HCT116 (cell line): ENCODE measurements around the gene ANKRD63. TPM values are rescaled to one million over a fixed set of nuclear protein-coding genes. Genes with fewer than 3 reads are reported as not detected.

Experiments
- ATAC-seq: fragments of 200-7000 bp; cut with Tn5 transposase; 2 replicates; pipeline ENCODE4 v1.9.1; 2020; ENCODE audit warnings: mild to moderate bottlenecking, moderate library complexity
- BruUV-seq: library from RNA; stranded (reverse); fragments of 400-500 nt; replicated peaks from 2 replicates; lab custom pipeline; 2021; lab: Mats Ljungman, UMichigan
- CTCF ChIA-PET: fragments of 300-600 bp; sonication (Branson Sonifier 250); formaldehyde crosslinking; loops from one replicate; lab custom pipeline; 2021; ENCODE audit warnings: antibody characterized with exemption; lab: Charles Lee
- POLR2A ChIA-PET: fragments of 300-600, 350-600 bp; sonication (Branson Sonifier 250); formaldehyde crosslinking; loops from one replicate; lab custom pipeline; 2021; ENCODE audit warnings: antibody characterized with exemption; lab: Charles Lee
- RAD21 ChIA-PET, 2 experiments: fragments of 300-600 bp; sonication (Branson Sonifier 250); formaldehyde crosslinking; loops; one replicate each; lab custom pipeline; 2023; ENCODE audit warnings: low total read pairs in 2 of 2; ENCODE audit not compliant: uncharacterized antibody in 2 of 2, unreplicated experiment in 2 of 2, low non-redundant PET in 1 of 2; lab: Charles Lee
- DNase-seq: peaks from one replicate; pipeline ENCODE4 v3.0.0-alpha.2; 2010; ENCODE audit warnings: low read depth, low spot score
- H2AFZ ChIP-seq: fragments of 200-600 bp; shearing (Covaris generic), sonication (generic); 2 replicates; pipeline ENCODE4 v1.6.1; 2017; ENCODE audit warnings: low read depth, mixed run types, mixed read lengths, antibody characterized with exemption, low read length; ENCODE audit not compliant: poor library complexity, severe bottlenecking
- H3K27ac ChIP-seq: 2 replicates; pipeline ENCODE4 v1.5.1; 2012; ENCODE audit warnings: low read depth, low read length
- H3K27me3 ChIP-seq: fragments of 200-600 bp; sonication (generic); 2 replicates; pipeline ENCODE4 v1.6.1; 2016; ENCODE audit warnings: mixed run types, low read length, mixed read lengths; ENCODE audit not compliant: insufficient read depth
- H3K36me3 ChIP-seq, 2 experiments: fragments of 200-500 bp in 1 of 2; fragments of 200-600 bp in 1 of 2; sonication (Bioruptor generic) in 1 of 2; sonication (generic) in 1 of 2; 2 replicates each; pipeline versions ENCODE4 v1.5.1 to v1.6.1; 2014 to 2016; ENCODE audit warnings: low read length in 2 of 2, inconsistent platforms in 1 of 2, mixed read lengths in 1 of 2, mixed run types in 1 of 2; ENCODE audit not compliant: insufficient read depth in 2 of 2, control insufficient read depth in 1 of 2
- H3K4me1 ChIP-seq, 2 experiments: fragments of 200-600 bp in 1 of 2; sonication (generic) in 1 of 2; 2 replicates each; pipeline versions ENCODE4 v1.5.1 to v1.6.1; 2012 to 2017; ENCODE audit warnings: low read length in 2 of 2, inconsistent platforms in 1 of 2, mild to moderate bottlenecking in 1 of 2, mixed read lengths in 1 of 2, mixed run types in 1 of 2, moderate library complexity in 1 of 2; ENCODE audit not compliant: insufficient read depth in 2 of 2, control insufficient read depth in 1 of 2
- H3K4me2 ChIP-seq: fragments of 200-600 bp; sonication (generic); 2 replicates; pipeline ENCODE4 v1.6.1; 2017; ENCODE audit warnings: mixed run types, low read length, mixed read lengths
- H3K4me3 ChIP-seq, 2 experiments: fragments of 200-600 bp in 1 of 2; sonication (generic) in 1 of 2; replicated peaks in 1 of 2; 2 replicates each; pipeline ENCODE4 v1.5.1; 2011 to 2016; ENCODE audit warnings: low read length in 2 of 2, control low read depth in 1 of 2, low read depth in 1 of 2, mild to moderate bottlenecking in 1 of 2, mixed read lengths in 1 of 2, mixed run types in 1 of 2
- H3K79me2 ChIP-seq: fragments of 200-600 bp; sonication (generic); 2 replicates; pipeline ENCODE4 v1.6.1; 2017; ENCODE audit warnings: mild to moderate bottlenecking, mixed run types, low read length, moderate library complexity, mixed read lengths; ENCODE audit not compliant: insufficient read depth
- H3K9ac ChIP-seq: fragments of 200-600 bp; sonication (generic); 2 replicates; pipeline ENCODE4 v1.6.1; 2016; ENCODE audit warnings: low read length, mixed read lengths
- H3K9me2 ChIP-seq: fragments of 200-600 bp; sonication (generic), shearing (Covaris generic); 2 replicates; pipeline ENCODE4 v1.6.1; 2017; ENCODE audit warnings: mixed run types, mild to moderate bottlenecking, moderate library complexity; ENCODE audit not compliant: insufficient read depth
- H3K9me3 ChIP-seq, 2 experiments: fragments of 200-500 bp in 1 of 2; fragments of 200-600 bp in 1 of 2; sonication (Bioruptor generic) in 1 of 2; sonication (generic) in 1 of 2; 2 replicates each; pipeline ENCODE4 v1.6.1; 2014 to 2017; ENCODE audit warnings: low read length in 2 of 2, mixed read lengths in 2 of 2, inconsistent platforms in 1 of 2, low read depth in 1 of 2, mild to moderate bottlenecking in 1 of 2, mixed run types in 1 of 2, moderate library complexity in 1 of 2; ENCODE audit not compliant: control insufficient read depth in 1 of 2, insufficient read depth in 1 of 2
- H4K20me1 ChIP-seq: fragments of 200-600 bp; sonication (generic), shearing (Covaris generic); 2 replicates; pipeline ENCODE4 v1.6.1; 2017; ENCODE audit warnings: mixed run types, mild to moderate bottlenecking, moderate library complexity; ENCODE audit not compliant: insufficient read depth
- CBX3 ChIP-seq: IDR thresholded peaks from 2 replicates; pipeline ENCODE4 v1.6.1; 2012; ENCODE audit warnings: low read depth
- CEBPB ChIP-seq: IDR thresholded peaks from 2 replicates; pipeline ENCODE4 v1.6.1; 2012; ENCODE audit warnings: low read depth
- EGR1 ChIP-seq: IDR thresholded peaks from 2 replicates; pipeline ENCODE4 v1.6.1; 2012; ENCODE audit warnings: low read depth
- ELF1 ChIP-seq: IDR thresholded peaks from 2 replicates; pipeline ENCODE4 v1.6.1; 2012; ENCODE audit warnings: low read depth, borderline replicate concordance
- EZH2 ChIP-seq: fragments of 200-600 bp; sonication (generic); IDR thresholded peaks from 2 replicates; pipeline ENCODE4 v1.6.1; 2017; ENCODE audit warnings: antibody characterized with exemption, mixed run types
- EZH2phosphoT487 ChIP-seq: fragments of 200-600 bp; IDR thresholded peaks from 2 replicates; pipeline ENCODE4 v1.6.1; 2018; ENCODE audit warnings: antibody characterized with exemption, borderline replicate concordance
- FOSL1 ChIP-seq: IDR thresholded peaks from 2 replicates; pipeline ENCODE4 v1.6.1; 2012; ENCODE audit warnings: low read depth
- JUND ChIP-seq: IDR thresholded peaks from 2 replicates; pipeline ENCODE4 v1.6.1; 2012
- POLR2A ChIP-seq: IDR thresholded peaks from 2 replicates; pipeline ENCODE4 v1.7.0; 2011; ENCODE audit warnings: borderline replicate concordance; ENCODE audit not compliant: insufficient read depth, insufficient read length; ENCODE audit errors: extremely low read depth
- POLR2AphosphoS5 ChIP-seq: IDR thresholded peaks from 2 replicates; pipeline ENCODE4 v1.6.1; 2011; ENCODE audit warnings: mild to moderate bottlenecking, low read depth, low read length, moderate library complexity
- RAD21 ChIP-seq: IDR thresholded peaks from 2 replicates; pipeline ENCODE4 v1.6.1; 2012; ENCODE audit warnings: low read depth, mild to moderate bottlenecking
- SIN3A ChIP-seq: IDR thresholded peaks from 2 replicates; pipeline ENCODE4 v1.6.1; 2012; ENCODE audit warnings: low read depth
- SRF ChIP-seq: IDR thresholded peaks from 2 replicates; pipeline ENCODE4 v1.6.1; 2012; ENCODE audit warnings: low read depth
- TCF7L2 ChIP-seq: IDR thresholded peaks from 2 replicates; pipeline ENCODE4 v1.7.0; 2011; ENCODE audit warnings: borderline replicate concordance, inconsistent platforms; ENCODE audit not compliant: insufficient read depth, insufficient read length; ENCODE audit errors: extremely low read depth
- YY1 ChIP-seq: IDR thresholded peaks from 2 replicates; pipeline ENCODE4 v1.6.1; 2011; ENCODE audit warnings: low read length, low read depth, moderate library complexity, mild to moderate bottlenecking; ENCODE audit not compliant: insufficient replicate concordance; ENCODE audit errors: extremely low read depth
- ZFX ChIP-seq: fragments of 450-650 bp; IDR thresholded peaks from 2 replicates; pipeline ENCODE4 v1.6.1; 2017
- ZNF274 ChIP-seq: fragments of 200-500 bp; sonication (Bioruptor generic); IDR thresholded peaks from 2 replicates; pipeline ENCODE4 v1.6.1; 2014; ENCODE audit warnings: mild to moderate bottlenecking, low read depth, low read length, inconsistent platforms
- intact Hi-C: fragments of 100-400 bp; cut with micrococcal nuclease; formaldehyde crosslinking; loops from 2 replicates; pipeline ENCODE4 v1.10.0; 2022
- total RNA-seq: library from RNA; stranded (reverse); gene quantifications from one replicate; pipeline ENCODE4 v1.2.1, GENCODE V29; 2021; ENCODE audit not compliant: unreplicated experiment
- TF ChIP-seq, protein P1 (sequence below): IDR thresholded peaks from 2 replicates; pipeline ENCODE4 v1.6.1; 2012
- TF ChIP-seq, protein P2 (sequence below): IDR thresholded peaks from 2 replicates; pipeline ENCODE4 v1.6.1; 2012
- TF ChIP-seq, protein P3 (sequence below): IDR thresholded peaks from 2 replicates; pipeline ENCODE4 v1.6.1; 2012; ENCODE audit warnings: low read depth
- TF ChIP-seq, protein P4 (sequence below), 3 experiments: fragments of 200-600 bp in 1 of 3; sonication (generic) in 1 of 3; IDR thresholded peaks in 2 of 3; conservative IDR thresholded peaks in 1 of 3; 2 replicates each; pipeline ENCODE4 v1.5.1; 2012 to 2017; ENCODE audit warnings: low read depth in 2 of 3, low read length in 2 of 3, antibody characterized with exemption in 1 of 3, borderline replicate concordance in 1 of 3, control low read depth in 1 of 3, mild to moderate bottlenecking in 1 of 3, mixed read lengths in 1 of 3, mixed run types in 1 of 3, moderate library complexity in 1 of 3; ENCODE audit not compliant: insufficient read depth in 1 of 3

Gene ANKRD63
- total RNA-seq, 1 experiment from 2014 or later: 0.89 TPM

DNA sequence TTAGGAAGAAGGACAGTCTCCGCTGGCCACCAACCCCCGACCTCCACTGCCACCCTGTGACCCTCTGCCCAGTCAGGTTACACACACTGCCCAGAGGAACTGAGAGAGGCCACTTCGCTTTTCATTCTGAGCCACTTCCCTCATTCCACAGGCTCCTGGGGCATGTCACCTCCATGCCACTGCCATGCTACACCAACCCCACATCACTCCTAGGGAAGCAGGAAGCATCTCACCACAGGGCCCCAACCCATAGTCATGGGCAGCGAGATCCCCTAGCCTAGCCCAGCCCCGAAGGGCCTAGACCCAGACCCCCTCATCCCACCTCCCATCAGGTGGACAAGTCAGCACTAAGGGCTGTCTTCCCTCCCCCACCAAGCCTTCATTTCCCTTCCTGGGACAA lies 23.5 kb upstream of the ANKRD63 start (continued):
- no peak for TF ChIP-seq EZH2
- no peak for TF ChIP-seq CBX3
- TF ChIP-seq, protein P1, sequence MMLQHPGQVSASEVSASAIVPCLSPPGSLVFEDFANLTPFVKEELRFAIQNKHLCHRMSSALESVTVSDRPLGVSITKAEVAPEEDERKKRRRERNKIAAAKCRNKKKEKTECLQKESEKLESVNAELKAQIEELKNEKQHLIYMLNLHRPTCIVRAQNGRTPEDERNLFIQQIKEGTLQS: no peak
- TF ChIP-seq TCF7L2: no peak
- no peak for TF ChIP-seq POLR2AphosphoS5
- no peak for TF ChIP-seq ZNF274
- no peak for TF ChIP-seq CEBPB
- no peak for TF ChIP-seq SIN3A
- TF ChIP-seq ELF1: no peak
- no peak for TF ChIP-seq EZH2phosphoT487
- TF ChIP-seq, all 23 proteins: peak for 0

DNA sequence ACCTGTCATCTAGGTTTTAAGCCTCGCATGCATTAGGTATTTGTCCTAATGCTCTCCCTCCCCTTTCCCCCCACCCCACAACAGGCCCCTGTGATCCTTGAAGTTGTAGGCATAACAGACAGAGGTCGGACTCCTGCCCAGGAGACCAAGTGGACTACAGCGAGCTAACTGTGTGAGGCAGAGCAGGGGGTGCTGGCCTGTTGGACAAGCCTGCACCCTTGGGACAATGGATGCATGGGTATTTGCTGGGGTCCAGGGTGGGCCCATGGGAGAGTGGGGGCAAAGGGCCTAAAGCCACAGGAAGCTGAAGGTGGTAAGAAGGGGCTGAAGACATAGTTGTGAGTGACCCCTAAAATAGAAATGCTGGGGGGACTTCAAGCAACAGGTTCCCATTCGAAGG lies 22.4 kb upstream of the ANKRD63 start:
- no peak overlapping the region for H3K4me2 ChIP-seq
- ATAC-seq (no peak), DNase-seq (no peak)
- H3K27ac ChIP-seq: no peak overlapping the region
- H3K4me3 ChIP-seq: no peak overlapping the region
- peaks cover 2 to 14% of the 10 kb centered on the region in 2 experiments; a peak in 1 of 4 replicates for H3K4me1 ChIP-seq
- no peak overlapping the region for H3K9ac ChIP-seq
- BruUV-seq: no TSS peak
- POLR2A ChIA-PET: no interaction called here
- no peaks in the 10 kb centered on the region for H3K79me2 ChIP-seq
- no peaks in the 10 kb centered on the region for H4K20me1 ChIP-seq
- H2AFZ ChIP-seq: no peak overlapping the region
- RAD21 ChIA-PET: interaction anchor here in 1 of 2 experiments (0.7 kb wide), 1 partner anchor 11 kb away, joined by 3 read pairs; no protein-coding TSS in a partner anchor
- no peaks in the 10 kb centered on the region for H3K9me2 ChIP-seq
- CTCF ChIA-PET: interaction anchor here (1.0 kb wide), 1 partner anchor 26 kb away, joined by 5 read pairs; no protein-coding TSS in a partner anchor
- intact Hi-C loops: no loop called here
- H3K27me3 ChIP-seq: no peaks in the 10 kb centered on the region
- no peaks in the 10 kb centered on the region for H3K9me3 ChIP-seq
- no peaks in the 10 kb centered on the region for H3K36me3 ChIP-seq
- no peak for TF ChIP-seq SRF
- TF ChIP-seq CBX3: no peak
- TF ChIP-seq JUND: no peak
- no peak for TF ChIP-seq EZH2
- TF ChIP-seq ZFX: no peak
- no peak for TF ChIP-seq TCF7L2
- no peak for TF ChIP-seq YY1
- TF ChIP-seq SIN3A: no peak
- TF ChIP-seq POLR2A: no peak
- TF ChIP-seq, protein P2, sequence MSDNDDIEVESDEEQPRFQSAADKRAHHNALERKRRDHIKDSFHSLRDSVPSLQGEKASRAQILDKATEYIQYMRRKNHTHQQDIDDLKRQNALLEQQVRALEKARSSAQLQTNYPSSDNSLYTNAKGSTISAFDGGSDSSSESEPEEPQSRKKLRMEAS: no peak
- TF ChIP-seq EGR1: no peak
- TF ChIP-seq ZNF274: no peak
- TF ChIP-seq, protein P3, sequence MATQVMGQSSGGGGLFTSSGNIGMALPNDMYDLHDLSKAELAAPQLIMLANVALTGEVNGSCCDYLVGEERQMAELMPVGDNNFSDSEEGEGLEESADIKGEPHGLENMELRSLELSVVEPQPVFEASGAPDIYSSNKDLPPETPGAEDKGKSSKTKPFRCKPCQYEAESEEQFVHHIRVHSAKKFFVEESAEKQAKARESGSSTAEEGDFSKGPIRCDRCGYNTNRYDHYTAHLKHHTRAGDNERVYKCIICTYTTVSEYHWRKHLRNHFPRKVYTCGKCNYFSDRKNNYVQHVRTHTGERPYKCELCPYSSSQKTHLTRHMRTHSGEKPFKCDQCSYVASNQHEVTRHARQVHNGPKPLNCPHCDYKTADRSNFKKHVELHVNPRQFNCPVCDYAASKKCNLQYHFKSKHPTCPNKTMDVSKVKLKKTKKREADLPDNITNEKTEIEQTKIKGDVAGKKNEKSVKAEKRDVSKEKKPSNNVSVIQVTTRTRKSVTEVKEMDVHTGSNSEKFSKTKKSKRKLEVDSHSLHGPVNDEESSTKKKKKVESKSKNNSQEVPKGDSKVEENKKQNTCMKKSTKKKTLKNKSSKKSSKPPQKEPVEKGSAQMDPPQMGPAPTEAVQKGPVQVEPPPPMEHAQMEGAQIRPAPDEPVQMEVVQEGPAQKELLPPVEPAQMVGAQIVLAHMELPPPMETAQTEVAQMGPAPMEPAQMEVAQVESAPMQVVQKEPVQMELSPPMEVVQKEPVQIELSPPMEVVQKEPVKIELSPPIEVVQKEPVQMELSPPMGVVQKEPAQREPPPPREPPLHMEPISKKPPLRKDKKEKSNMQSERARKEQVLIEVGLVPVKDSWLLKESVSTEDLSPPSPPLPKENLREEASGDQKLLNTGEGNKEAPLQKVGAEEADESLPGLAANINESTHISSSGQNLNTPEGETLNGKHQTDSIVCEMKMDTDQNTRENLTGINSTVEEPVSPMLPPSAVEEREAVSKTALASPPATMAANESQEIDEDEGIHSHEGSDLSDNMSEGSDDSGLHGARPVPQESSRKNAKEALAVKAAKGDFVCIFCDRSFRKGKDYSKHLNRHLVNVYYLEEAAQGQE: no peak
- TF ChIP-seq, protein P4, sequence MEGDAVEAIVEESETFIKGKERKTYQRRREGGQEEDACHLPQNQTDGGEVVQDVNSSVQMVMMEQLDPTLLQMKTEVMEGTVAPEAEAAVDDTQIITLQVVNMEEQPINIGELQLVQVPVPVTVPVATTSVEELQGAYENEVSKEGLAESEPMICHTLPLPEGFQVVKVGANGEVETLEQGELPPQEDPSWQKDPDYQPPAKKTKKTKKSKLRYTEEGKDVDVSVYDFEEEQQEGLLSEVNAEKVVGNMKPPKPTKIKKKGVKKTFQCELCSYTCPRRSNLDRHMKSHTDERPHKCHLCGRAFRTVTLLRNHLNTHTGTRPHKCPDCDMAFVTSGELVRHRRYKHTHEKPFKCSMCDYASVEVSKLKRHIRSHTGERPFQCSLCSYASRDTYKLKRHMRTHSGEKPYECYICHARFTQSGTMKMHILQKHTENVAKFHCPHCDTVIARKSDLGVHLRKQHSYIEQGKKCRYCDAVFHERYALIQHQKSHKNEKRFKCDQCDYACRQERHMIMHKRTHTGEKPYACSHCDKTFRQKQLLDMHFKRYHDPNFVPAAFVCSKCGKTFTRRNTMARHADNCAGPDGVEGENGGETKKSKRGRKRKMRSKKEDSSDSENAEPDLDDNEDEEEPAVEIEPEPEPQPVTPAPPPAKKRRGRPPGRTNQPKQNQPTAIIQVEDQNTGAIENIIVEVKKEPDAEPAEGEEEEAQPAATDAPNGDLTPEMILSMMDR (IDR thresholded peaks at IDR 0.05 in 2 of 3, conservative IDR thresholded peaks at IDR 0.05 in 1 of 3; ENCODE audit: borderline replicate concordance in 1 of 3, insufficient read depth in 1 of 3, low read depth in 2 of 3, low read length in 2 of 3): no peak
- TF ChIP-seq RAD21: no peak
- no peak for TF ChIP-seq FOSL1
